DMS114 treated with DMSO at 0.1 percent for 48 hours (cell line): ENCODE results near the gene AFG1L.
"Not testable (repeated sequence)": the region's sequence is repeated elsewhere in the genome, so short reads cannot be mapped to it uniquely, and the experiment has no call there.

ENCODE experiments used
- DNase-seq: peaks from one replicate; lab custom pipeline; 2025; ENCODE audit not compliant: unreplicated experiment; lab: John Stamatoyannopoulos, UW

The AFG1L gene

GRCh38 chr6:108507316-108507715 lies 212.5 kb downstream of the AFG1L start:
- no peak for DNase-seq

GRCh38 chr6:108510461-108511319 lies 215.8 kb downstream of the AFG1L start:
- no peak for DNase-seq

GRCh38 chr6:108518714-108519576 lies 224.1 kb downstream of the AFG1L start:
- peak; percentile 5 for DNase-seq

GRCh38 chr6:108521616-108522107 lies 226.8 kb downstream of the AFG1L start:
- DNase-seq, result no peak

- no peak for DNase-seq
These were observed 228.8 kb downstream of the AFG1L start for GRCh38 chr6:108523697-108524096.

- DNase-seq, result no peak
These were observed 229.8 kb downstream of the AFG1L start for GRCh38 chr6:108524528-108525248.

- DNase-seq, result peak; percentile 38
These were observed 231.9 kb downstream of the AFG1L start for GRCh38 chr6:108526739-108527174.

- no peak for DNase-seq
These were observed 234.0 kb downstream of the AFG1L start for GRCh38 chr6:108528878-108529277.

GRCh38 chr6:108531332-108531731 lies 236.5 kb downstream of the AFG1L start:
- no peak for DNase-seq

- no peak for DNase-seq
These were observed 240.4 kb downstream of the AFG1L start for GRCh38 chr6:108535114-108535742.

GRCh38 chr6:108535920-108536535 lies 241.2 kb downstream of the AFG1L start:
- not testable (repeated sequence) for DNase-seq

- peak; percentile 64 for DNase-seq
These were observed 247.2 kb downstream of the AFG1L start for GRCh38 chr6:108541843-108542759.

- no peak for DNase-seq
These were observed 248.5 kb downstream of the AFG1L start for GRCh38 chr6:108543175-108543940.

- no peak for DNase-seq
These were observed 249.8 kb downstream of the AFG1L start for GRCh38 chr6:108544606-108545005.

GRCh38 chr6:108546079-108547049 lies 251.5 kb downstream of the AFG1L start:
- DNase-seq, result no peak

- no peak for DNase-seq
These were observed 254.4 kb downstream of the AFG1L start for GRCh38 chr6:108549241-108549640.

GRCh38 chr6:108549741-108550140 lies 254.9 kb downstream of the AFG1L start:
- no peak for DNase-seq
